Psoas muscle (tissue), 8 donors: ENCODE data around the gene NPB. TPM values are rescaled to one million over a fixed set of nuclear protein-coding genes. Genes with fewer than 3 reads are reported as not detected.
"Not testable (repeated sequence)": the region's sequence is repeated elsewhere in the genome, so short reads cannot be mapped to it uniquely, and the experiment has no call there.

Experiments used
- ATAC-seq, 4 donors: fragments of 200-7000 bp; cut with Tn5 transposase; one replicate each; pipeline ENCODE4 v1.9.1; 2020; ENCODE audit warnings: moderate library complexity in 3 of 4, mild to moderate bottlenecking in 2 of 4
- DNase-seq, 2 donors: peaks; one replicate each; pipeline ENCODE4 v3.0.0-alpha.2; 2020
- H3K27ac ChIP-seq: fragments of 200-600 bp; one replicate; pipeline ENCODE4 v1.8.0; 2022
- H3K27me3 ChIP-seq, 3 donors: fragments of 200-600 bp in 1 of 3; one replicate each; pipeline versions ENCODE4 v1.6.1 to v1.8.0; 2013 to 2022; ENCODE audit warnings: low read length in 2 of 3, mild to moderate bottlenecking in 2 of 3, moderate library complexity in 1 of 3; ENCODE audit not compliant: insufficient read depth in 3 of 3
- H3K36me3 ChIP-seq, 2 donors: fragments of 200-600 bp in 1 of 2; one replicate each; pipeline versions ENCODE4 v1.6.1 to v1.8.0; 2013 to 2022; ENCODE audit warnings: low read depth in 1 of 2, mild to moderate bottlenecking in 1 of 2, moderate library complexity in 1 of 2; ENCODE audit not compliant: insufficient read depth in 1 of 2
- H3K4me1 ChIP-seq: fragments of 200-600 bp; one replicate; pipeline ENCODE4 v1.8.0; 2022
- H3K4me3 ChIP-seq: fragments of 200-600 bp; one replicate; pipeline ENCODE4 v1.8.0; 2022; ENCODE audit warnings: mild to moderate bottlenecking
- H3K9me3 ChIP-seq: fragments of 200-600 bp; one replicate; pipeline ENCODE4 v1.8.0; 2022
- WGBS, 3 donors: extraction: QIAGEN DNeasy Blood & Tissue Kit; methylation state at CpG; one replicate each; pipeline versions ENCODE4 v1.1.6 to v1.1.7; 2013; 5-methylcytosine and 5-hydroxymethylcytosine counted together
- intact Hi-C, 2 donors: fragments of 100-400 bp; cut with DNase I; formaldehyde crosslinking; loops; one replicate each; pipeline versions ENCODE4 v1.11.0 to v1.14.2; 2022
- polyA plus RNA-seq, 3 donors: library from polyadenylated mRNA; stranded (reverse); fragments of 200-250 nt; gene quantifications; one replicate each; pipeline ENCODE4 v1.2.3, GENCODE V29; 2013
- total RNA-seq, 4 donors: library from RNA; stranded (reverse); fragmentation: NEBNext Ultra II Directional in 2 of 4; extraction: Animal tissue kit (Norgen Biotek cat#: 25700) in 2 of 4; gene quantifications; one replicate each; pipeline versions ENCODE4 v1.2.1 to v1.2.4, GENCODE V29; 2021 to 2023
- TF ChIP-seq, protein P1 (sequence below): fragments of 200-600 bp; IDR thresholded peaks from one replicate; pipeline ENCODE4 v1.8.0; 2022; ENCODE audit warnings: antibody characterized with exemption
- donor health status: healthy with polysubstance abuse.
- donor health status: DM: no; HTN: no; CAD: no; lungs with moderate emphysema.
- donor health status: Bipolar disorder and iron deficiency.
- donor health status: healthy.
- donor health status: DM: yes; HTN: yes; CAD: no.
- donor health status: DM: no; HTN: no; CAD: no.
- donor health status: DM: no; HTN: no; CAD: no.
- donor health status: DM: yes; HTN: yes; CAD: no.

NPB gene
- total and polyA plus RNA-seq, 7 donors: 0.42 to 2.9 (median 0.73) TPM

DNA sequence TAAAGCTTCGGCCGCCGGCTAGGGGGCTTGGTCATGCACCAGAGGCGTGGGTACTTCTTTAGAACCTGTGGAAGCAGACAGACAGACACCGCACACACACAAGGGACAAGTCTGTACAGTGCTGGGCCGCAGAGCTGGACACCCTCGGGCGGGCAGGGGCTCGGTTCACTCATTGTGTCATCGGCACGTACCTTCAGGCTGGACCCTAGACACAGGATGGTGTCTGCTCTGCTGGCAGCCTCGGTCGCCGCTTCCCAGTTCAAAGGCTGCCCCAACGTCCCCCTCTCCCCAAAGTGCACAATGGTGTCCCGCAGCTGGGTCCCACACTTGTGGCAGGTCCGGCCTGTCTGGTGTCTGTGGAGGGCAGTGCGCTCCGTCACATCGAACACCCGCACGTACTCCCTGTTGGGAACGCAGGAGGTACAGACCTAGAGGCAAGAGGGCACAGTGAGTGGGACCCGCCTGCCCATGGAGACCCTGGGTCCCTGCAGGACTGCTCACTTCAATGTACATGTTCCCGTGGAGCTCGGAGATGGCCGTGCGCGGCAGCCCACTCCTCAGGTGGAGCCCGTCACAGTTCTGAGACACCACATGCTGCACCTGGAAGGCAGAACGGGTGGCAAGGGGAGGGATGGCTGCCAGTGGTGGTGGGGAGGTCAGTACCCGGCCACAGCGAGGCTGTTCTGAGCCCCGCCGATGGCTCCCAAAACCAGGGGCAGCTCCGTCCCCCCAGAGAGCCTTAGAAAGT, 12.2 kb downstream of the NPB start:
- Histone ChIP-seq H3K36me3 (peaks cover 5 to 46% of the 10 kb centered on the region in 2 donors), H3K4me1 (peaks cover 36% of the 10 kb centered on the region), H3K27ac (no peak overlapping the region), H3K4me3 (no peak overlapping the region), H3K27me3 (no peaks in the 10 kb centered on the region), H3K9me3 (no peaks in the 10 kb centered on the region)
- WGBS, 3 donors: 93 to 95% (median 95%) methylated on average over 34 to 36 of the region's 36 CpGs
- intact Hi-C loops: no loop called here
- DNase-seq: no peak
- TF ChIP-seq, protein P1, sequence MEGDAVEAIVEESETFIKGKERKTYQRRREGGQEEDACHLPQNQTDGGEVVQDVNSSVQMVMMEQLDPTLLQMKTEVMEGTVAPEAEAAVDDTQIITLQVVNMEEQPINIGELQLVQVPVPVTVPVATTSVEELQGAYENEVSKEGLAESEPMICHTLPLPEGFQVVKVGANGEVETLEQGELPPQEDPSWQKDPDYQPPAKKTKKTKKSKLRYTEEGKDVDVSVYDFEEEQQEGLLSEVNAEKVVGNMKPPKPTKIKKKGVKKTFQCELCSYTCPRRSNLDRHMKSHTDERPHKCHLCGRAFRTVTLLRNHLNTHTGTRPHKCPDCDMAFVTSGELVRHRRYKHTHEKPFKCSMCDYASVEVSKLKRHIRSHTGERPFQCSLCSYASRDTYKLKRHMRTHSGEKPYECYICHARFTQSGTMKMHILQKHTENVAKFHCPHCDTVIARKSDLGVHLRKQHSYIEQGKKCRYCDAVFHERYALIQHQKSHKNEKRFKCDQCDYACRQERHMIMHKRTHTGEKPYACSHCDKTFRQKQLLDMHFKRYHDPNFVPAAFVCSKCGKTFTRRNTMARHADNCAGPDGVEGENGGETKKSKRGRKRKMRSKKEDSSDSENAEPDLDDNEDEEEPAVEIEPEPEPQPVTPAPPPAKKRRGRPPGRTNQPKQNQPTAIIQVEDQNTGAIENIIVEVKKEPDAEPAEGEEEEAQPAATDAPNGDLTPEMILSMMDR: no peak
- no peak for ATAC-seq

DNA sequence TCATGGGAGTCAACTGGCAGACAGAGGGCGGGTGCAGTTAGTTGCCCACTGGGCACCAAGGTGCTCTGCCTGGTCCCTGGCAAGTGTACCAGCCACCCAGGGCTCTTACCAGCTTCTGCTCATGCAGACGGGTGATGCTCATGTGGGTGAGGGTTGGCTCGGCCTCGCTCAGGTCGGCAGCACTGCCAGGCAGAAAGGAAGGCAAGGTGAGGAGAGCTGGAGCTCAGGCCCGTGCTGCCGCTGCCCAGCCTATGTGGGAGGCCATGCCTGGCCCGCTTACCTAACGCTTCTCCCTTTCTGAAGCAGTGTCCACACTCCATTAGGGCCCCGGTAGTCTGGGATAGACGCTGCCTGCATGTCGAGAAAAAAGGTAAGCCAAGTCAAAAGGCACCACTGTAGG, 13.3 kb downstream of the NPB start:
- no peak for ATAC-seq
- Histone ChIP-seq H3K36me3 (peaks cover 5 to 57% of the 10 kb centered on the region in 2 donors), H3K27ac (no peak overlapping the region), H3K27me3 (no peaks in the 10 kb centered on the region), H3K4me3 (no peak overlapping the region), H3K4me1 (peaks cover 41% of the 10 kb centered on the region), H3K9me3 (no peaks in the 10 kb centered on the region)
- WGBS, 3 donors: 93 to 94% (median 94%) methylated on average over 12 of the region's 12 CpGs
- intact Hi-C loops: no loop called here
- TF ChIP-seq, protein P1: no peak
- no peak for DNase-seq

DNA sequence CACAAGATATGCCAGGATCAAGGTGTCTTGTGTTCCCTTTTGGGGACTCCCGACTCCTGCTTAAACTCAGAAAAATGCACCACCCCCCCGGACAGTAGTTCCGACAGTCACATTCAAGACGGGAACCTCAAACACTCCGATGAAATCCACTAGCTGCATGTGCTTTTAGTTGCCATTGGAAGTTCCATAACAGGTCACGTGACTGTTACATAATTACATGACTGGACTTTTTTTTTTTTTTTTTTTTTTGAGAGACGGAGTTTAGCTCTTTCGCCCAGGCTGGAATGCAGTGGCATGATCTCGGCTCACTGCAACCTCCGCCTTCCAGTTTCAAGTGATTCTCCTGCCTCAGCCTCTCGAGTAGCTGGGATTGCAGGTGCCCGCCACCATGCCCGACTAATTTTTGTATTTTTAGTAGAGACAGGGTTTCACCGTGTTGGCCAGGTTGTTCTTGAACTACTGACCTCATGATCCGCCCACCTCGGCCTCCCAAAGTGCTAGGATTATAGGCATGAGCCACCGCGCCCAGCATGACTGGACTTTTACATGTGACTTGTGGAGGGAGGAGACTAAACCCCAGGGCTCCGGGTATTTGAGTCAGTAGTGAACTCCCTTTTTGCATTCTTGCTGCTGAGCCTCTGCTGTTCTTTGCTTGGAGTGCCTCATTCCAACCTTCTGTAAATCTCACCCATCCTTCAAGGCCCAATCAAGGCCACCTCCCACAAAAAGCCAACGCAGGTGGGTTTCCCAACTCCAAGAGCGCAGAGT, 14.4 kb downstream of the NPB start:
- Histone ChIP-seq H3K4me3 (peak overlapping the region; percentile 76), H3K27me3 (no peaks in the 10 kb centered on the region), H3K36me3 (peaks cover 5 to 67% of the 10 kb centered on the region in 2 donors), H3K9me3 (no peaks in the 10 kb centered on the region), H3K27ac (no peak overlapping the region), H3K4me1 (peaks cover 49% of the 10 kb centered on the region)
- 75 to 82% (median 77%) methylated on average over 21 of the region's 21 CpGs for WGBS, 3 donors
- TF ChIP-seq, protein P1: no peak
- ATAC-seq (no peak), DNase-seq (no peak)
- intact Hi-C loops: no loop called here

DNA sequence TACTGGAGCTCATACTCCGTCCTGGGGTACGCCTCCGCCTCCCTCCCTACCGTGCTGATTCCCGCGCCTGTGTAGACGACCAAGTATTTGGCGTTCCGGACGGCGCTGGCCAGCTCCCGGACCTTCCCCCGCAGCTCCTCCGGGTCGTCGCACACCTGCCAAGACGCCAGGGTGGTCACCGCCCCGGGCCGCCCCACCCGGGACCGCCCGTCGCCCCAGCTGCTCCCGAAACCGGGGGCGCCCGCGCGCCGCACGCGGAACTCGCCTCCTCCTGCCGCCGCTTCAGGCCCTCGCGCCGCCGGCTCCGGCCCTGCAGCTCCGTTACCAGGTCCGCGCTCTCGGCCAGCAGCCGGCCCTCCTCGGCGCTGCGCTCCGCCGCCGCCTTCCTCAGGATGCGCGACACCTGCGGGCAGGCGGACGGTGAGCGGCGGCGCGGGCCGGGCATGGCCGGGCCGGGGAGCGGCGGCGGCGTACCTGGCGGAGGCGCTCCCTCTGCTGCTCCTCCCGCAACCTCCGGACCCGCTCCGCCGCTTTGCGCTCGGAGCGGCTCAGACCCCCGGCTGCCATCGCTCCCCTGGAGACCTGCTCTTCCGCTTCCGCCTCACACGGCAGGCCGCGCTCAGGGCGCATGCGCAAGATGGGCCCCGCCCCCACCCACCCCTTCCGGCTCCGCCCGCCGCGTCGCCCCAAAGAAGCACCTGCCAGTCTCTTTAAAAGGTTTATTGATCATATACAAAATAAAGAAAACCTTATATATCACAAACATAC, 15.7 kb downstream of the NPB start, which contains the start of gene SIRT7:
Gene SIRT7 (minus strand): TSS at position 612 of the 768 bp plus-strand sequence. CDS start 45 bp downstream, at position 567.
- ATAC-seq (peak; percentile 70 to 81 (median 74)), DNase-seq (peak; percentile 74 to 90)
- WGBS, 3 donors: 0 to 1% (median 1%) methylated on average over 69 to 94 of the region's 94 CpGs
- H3K9me3 ChIP-seq: no peaks in the 10 kb centered on the region
- intact Hi-C loops: no loop called here
- no peaks in the 10 kb centered on the region for H3K27me3 ChIP-seq
- H3K36me3 ChIP-seq: peaks cover 5 to 72% of the 10 kb centered on the region in 2 donors
- H3K27ac ChIP-seq: peak within 1 kb of the TSS; percentile 81
- peaks cover 58% of the 10 kb centered on the region for H3K4me1 ChIP-seq
- TF ChIP-seq, protein P1: no peak
- H3K4me3 ChIP-seq: peak within 1 kb of the TSS; percentile 76

DNA sequence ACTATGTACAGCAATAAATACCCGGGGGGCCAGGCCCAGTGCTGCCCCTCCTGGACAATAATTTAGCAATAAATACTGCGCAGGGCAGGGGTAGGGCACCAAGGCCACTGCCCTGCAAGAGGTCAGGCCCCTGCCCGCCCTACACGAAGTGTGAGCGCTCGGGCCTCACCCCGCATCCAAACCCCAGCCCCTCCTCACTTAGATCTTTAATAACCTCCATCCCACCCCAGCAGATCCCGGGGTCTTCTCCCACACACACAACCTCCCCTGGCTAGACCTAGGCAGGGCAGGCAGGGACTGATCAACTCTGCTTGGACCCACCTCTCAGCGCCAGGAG, 16.3 kb downstream of the NPB start:
- H3K36me3 ChIP-seq: peaks cover 5 to 67% of the 10 kb centered on the region in 2 donors
- H3K9me3 ChIP-seq, H3K27me3 ChIP-seq, intact Hi-C loops, DNase-seq: not testable (repeated sequence)
- H3K4me1 ChIP-seq: peaks cover 60% of the 10 kb centered on the region
- peak overlapping the region; percentile 76 for H3K4me3 ChIP-seq
- peak; percentile 7 to 26 (median 18) for ATAC-seq
- H3K27ac ChIP-seq: peak overlapping the region; percentile 78
- 28 to 34% (median 32%) methylated on average over 9 of the region's 9 CpGs for WGBS, 3 donors
